ENCODE data around the gene HRH1. TPM values are rescaled to one million over a fixed set of nuclear protein-coding genes. Genes with fewer than 3 reads are reported as not detected.

Gene HRH1
- total RNA-seq, 1 donor from 2014 or later, result 2.1 TPM

- H3K4me3 ChIP-seq (ENCODE audit: insufficient read depth, low read depth, low read length), result no peak overlapping the region
- FAIRE-seq (no peak), DNase-seq (ENCODE audit: low read depth) (no peak)
- H3K27ac ChIP-seq (ENCODE audit: low read depth, low read length), result peak overlapping the region; percentile 82
- TF ChIP-seq CTCF (IDR thresholded peaks at IDR 0.05; ENCODE audit: insufficient read depth, low read depth, low read length) (no peak), EZH2 (IDR thresholded peaks at IDR 0.05; ENCODE audit: insufficient read depth, low read length) (no peak)
- H3K4me1 ChIP-seq (ENCODE audit: insufficient read depth, low read length), result peaks cover 32% of the 10 kb centered on the region
- Mint-ChIP-seq H3K36me3 (ENCODE audit: low read depth, unreplicated experiment) (peaks cover 2% of the 10 kb centered on the region), H3K4me1 (ENCODE audit: low read depth, unreplicated experiment) (peaks cover 29% of the 10 kb centered on the region), H3K4me3 (ENCODE audit: unreplicated experiment) (no peak overlapping the region), H3K27ac (ENCODE audit: unreplicated experiment) (peak overlapping the region; percentile 75), H3K9me3 (ENCODE audit: unreplicated experiment) (peaks cover 5% of the 10 kb centered on the region), H3K27me3 (ENCODE audit: low read depth, unreplicated experiment) (no peaks in the 10 kb centered on the region)
- H3K4me2 ChIP-seq (ENCODE audit: low read length), result peak overlapping the region; percentile 83
- H3K27me3 ChIP-seq (ENCODE audit: insufficient read depth, low read length), result no peaks in the 10 kb centered on the region
- H3K9me3 ChIP-seq (ENCODE audit: insufficient read depth, low read depth, low read length), result no peaks in the 10 kb centered on the region
- peak overlapping the region; percentile 76 for H3K9ac ChIP-seq (ENCODE audit: low read length)
- peaks cover 4% of the 10 kb centered on the region for H4K20me1 ChIP-seq (ENCODE audit: insufficient read depth, low read length)
- H2AFZ ChIP-seq (ENCODE audit: low read depth, low read length), result peak overlapping the region; percentile 24
- H3K79me2 ChIP-seq (ENCODE audit: insufficient read depth, low read length), result peaks cover 45% of the 10 kb centered on the region
- H3K36me3 ChIP-seq (ENCODE audit: insufficient read depth, low read length), result no peaks in the 10 kb centered on the region
Measured at GRCh38 chr3:11195201-11195600, 40.9 kb downstream of the HRH1 start.

DNA sequence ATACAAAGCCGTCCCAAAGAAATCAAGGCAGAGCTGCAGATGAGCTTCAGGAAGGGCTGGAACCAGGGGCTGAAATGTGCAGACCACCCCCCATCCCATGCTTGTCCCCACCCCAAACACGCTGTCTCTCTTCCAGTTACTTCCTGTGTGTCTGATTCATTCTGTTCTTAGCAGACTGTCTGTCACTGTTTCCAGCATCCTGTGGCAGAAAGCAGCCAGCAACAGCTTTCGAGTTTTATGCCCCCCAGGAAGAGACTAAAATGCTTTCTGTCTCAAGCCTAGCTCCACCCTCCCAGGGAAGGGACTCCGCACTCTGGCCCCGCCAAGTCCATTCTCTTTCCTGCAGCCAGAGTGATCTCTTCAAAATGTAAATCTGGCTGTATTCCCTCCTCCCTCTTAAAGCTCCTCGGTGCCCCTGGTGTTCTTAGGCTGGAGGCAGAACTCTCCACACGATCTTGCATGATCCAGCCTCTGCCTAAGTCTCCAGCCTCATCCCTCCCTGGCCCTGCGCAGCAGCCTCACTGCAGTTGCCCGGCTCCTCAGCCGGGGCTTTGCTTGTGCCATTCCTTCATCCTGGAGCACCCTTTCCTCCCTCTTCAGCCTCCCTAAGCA lies 41.5 kb downstream of the HRH1 start:
- FAIRE-seq, result no peak
- Histone ChIP-seq H3K4me2 (ENCODE audit: low read length) (peak overlapping the region; percentile 83), H3K36me3 (ENCODE audit: insufficient read depth, low read length) (no peaks in the 10 kb centered on the region), H3K9me3 (ENCODE audit: insufficient read depth, low read depth, low read length) (no peaks in the 10 kb centered on the region), H3K79me2 (ENCODE audit: insufficient read depth, low read length) (peaks cover 43% of the 10 kb centered on the region), H3K27me3 (ENCODE audit: insufficient read depth, low read length) (no peaks in the 10 kb centered on the region), H3K9ac (ENCODE audit: low read length) (peak overlapping the region; percentile 76), H2AFZ (ENCODE audit: low read depth, low read length) (peak overlapping the region; percentile 24), H3K27ac (ENCODE audit: low read depth, low read length) (peak overlapping the region; percentile 82), H3K4me3 (ENCODE audit: insufficient read depth, low read depth, low read length) (peak overlapping the region; percentile 12), H3K4me1 (ENCODE audit: insufficient read depth, low read length) (peaks cover 38% of the 10 kb centered on the region), H4K20me1 (ENCODE audit: insufficient read depth, low read length) (peaks cover 4% of the 10 kb centered on the region)
- TF ChIP-seq EZH2 (IDR thresholded peaks at IDR 0.05; ENCODE audit: insufficient read depth, low read length) (no peak), CTCF (IDR thresholded peaks at IDR 0.05; ENCODE audit: insufficient read depth, low read depth, low read length) (no peak)
- peak overlapping the region; percentile 81 for H3K27ac Mint-ChIP-seq (ENCODE audit: unreplicated experiment)
- peak; percentile 64 for DNase-seq (ENCODE audit: low read depth)
- peaks cover 2% of the 10 kb centered on the region for H3K36me3 Mint-ChIP-seq (ENCODE audit: low read depth, unreplicated experiment)
- peak overlapping the region; percentile 62 for H3K4me3 Mint-ChIP-seq (ENCODE audit: unreplicated experiment)
- H3K4me1 Mint-ChIP-seq (ENCODE audit: low read depth, unreplicated experiment), result peaks cover 31% of the 10 kb centered on the region
- peaks cover 5% of the 10 kb centered on the region for H3K9me3 Mint-ChIP-seq (ENCODE audit: unreplicated experiment)
- H3K27me3 Mint-ChIP-seq (ENCODE audit: low read depth, unreplicated experiment), result no peaks in the 10 kb centered on the region

DNA sequence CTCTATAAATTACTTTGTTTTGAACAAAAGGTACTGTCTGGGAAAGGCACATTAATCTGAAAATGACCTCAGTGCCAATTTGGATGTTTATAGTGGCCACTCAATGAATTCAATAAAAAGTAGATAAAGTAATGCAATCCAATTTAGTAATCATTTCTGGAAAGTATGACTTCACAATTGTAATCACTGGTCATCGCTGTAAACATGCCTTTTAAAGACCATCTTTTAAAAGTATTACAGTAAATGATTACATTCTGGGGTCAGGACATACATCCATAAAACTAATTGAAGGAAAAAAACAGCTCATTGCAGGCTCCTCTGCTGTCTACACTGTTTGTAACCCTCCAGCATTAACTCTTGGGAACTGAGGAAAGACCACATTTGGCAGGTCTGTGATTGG lies 43.2 kb downstream of the HRH1 start:
- Histone ChIP-seq H3K36me3 (ENCODE audit: insufficient read depth, low read length) (no peaks in the 10 kb centered on the region), H3K9ac (ENCODE audit: low read length) (peak overlapping the region; percentile 26), H3K9me3 (ENCODE audit: insufficient read depth, low read depth, low read length) (no peaks in the 10 kb centered on the region), H3K4me3 (ENCODE audit: insufficient read depth, low read depth, low read length) (no peak overlapping the region), H3K27ac (ENCODE audit: low read depth, low read length) (no peak overlapping the region), H3K27me3 (ENCODE audit: insufficient read depth, low read length) (no peaks in the 10 kb centered on the region), H2AFZ (ENCODE audit: low read depth, low read length) (no peak overlapping the region), H3K4me1 (ENCODE audit: insufficient read depth, low read length) (peaks cover 51% of the 10 kb centered on the region), H4K20me1 (ENCODE audit: insufficient read depth, low read length) (no peaks in the 10 kb centered on the region), H3K79me2 (ENCODE audit: insufficient read depth, low read length) (peaks cover 44% of the 10 kb centered on the region), H3K4me2 (ENCODE audit: low read length) (peak overlapping the region; percentile 54)
- H3K27me3 Mint-ChIP-seq (ENCODE audit: low read depth, unreplicated experiment), result no peaks in the 10 kb centered on the region
- peaks cover 42% of the 10 kb centered on the region for H3K4me1 Mint-ChIP-seq (ENCODE audit: low read depth, unreplicated experiment)
- no peak overlapping the region for H3K27ac Mint-ChIP-seq (ENCODE audit: unreplicated experiment)
- peak; percentile 26 for DNase-seq (ENCODE audit: low read depth)
- TF ChIP-seq CTCF (IDR thresholded peaks at IDR 0.05; ENCODE audit: insufficient read depth, low read depth, low read length) (no peak), EZH2 (IDR thresholded peaks at IDR 0.05; ENCODE audit: insufficient read depth, low read length) (no peak)
- peaks cover 5% of the 10 kb centered on the region for H3K9me3 Mint-ChIP-seq (ENCODE audit: unreplicated experiment)
- no peak for FAIRE-seq
- H3K36me3 Mint-ChIP-seq (ENCODE audit: low read depth, unreplicated experiment), result peaks cover 2% of the 10 kb centered on the region
- H3K4me3 Mint-ChIP-seq (ENCODE audit: unreplicated experiment), result no peak overlapping the region

Data from astrocyte (in vitro differentiated cells and primary cell).